Activated CD8-positive, alpha-beta memory T cell treated with anti-CD3 and anti-CD28 coated beads for 1 hour (primary cell): ENCODE data around the gene GLI2.

Experiments
- DNase-seq, 2 donors: peaks; one replicate each; pipeline ENCODE4 v3.0.0-alpha.2; 2020; ENCODE audit warnings: low read depth in 1 of 2; ENCODE audit errors: extremely low read depth in 1 of 2

The GLI2 gene

DNA sequence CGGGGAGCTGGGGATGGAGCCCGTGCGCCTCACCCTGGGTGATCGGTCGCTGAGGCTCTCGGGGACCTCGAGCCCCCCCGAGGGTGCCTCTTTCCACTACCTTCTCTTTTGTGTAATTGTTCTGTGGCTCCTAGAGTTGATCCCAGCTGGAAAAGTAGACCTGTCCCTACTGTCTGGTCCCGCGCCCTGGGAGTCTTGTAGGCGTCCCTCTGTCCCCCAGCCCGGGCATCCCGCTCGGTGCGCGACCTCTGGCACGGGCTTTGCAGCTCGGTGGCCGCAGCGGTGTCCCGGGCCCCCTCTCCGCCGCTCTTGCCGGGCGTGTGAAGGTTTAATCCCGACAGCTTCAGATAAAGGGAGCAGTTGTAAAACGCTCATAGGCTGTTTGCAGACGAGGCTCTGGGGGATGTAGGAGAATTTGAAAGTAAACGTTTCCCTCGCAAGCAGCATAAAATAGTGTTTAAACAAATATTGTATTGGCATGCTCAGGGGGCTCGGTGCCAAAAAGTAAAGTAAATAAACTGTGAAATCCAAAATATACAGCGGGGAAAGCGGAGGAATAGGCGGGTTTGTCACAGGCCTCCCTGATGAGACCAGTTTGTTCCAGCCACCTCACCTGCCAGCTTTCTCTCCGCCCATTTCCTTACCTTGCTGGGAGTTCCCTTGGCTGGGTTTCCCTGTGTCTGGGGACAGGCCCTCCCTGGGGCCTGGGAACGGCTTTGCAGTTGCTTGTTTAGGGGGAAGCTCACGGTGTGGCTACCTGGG lies 1.9 kb downstream of the GLI2 start:
- no peak for DNase-seq

DNA sequence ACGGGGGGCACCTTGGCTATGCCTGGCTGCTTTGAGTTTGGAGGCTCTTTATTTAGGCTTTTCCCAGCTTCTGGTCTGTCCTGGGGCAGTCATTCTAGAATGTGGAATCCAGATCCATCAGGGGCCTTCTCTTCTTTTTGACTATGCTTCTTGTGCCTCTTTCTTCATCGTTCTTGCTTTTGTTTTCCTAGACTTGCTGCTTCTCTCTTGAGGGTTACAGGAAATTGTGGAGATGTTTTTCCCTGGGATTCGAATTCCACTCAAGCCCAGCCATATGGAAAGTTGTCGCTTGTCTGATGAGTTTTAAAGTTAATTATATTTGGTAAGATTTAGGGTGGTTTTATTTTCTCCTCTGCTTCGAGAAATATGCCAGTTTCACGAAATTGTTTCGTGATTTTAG lies 2.4 kb downstream of the GLI2 start:
- DNase-seq, result no peak

DNA sequence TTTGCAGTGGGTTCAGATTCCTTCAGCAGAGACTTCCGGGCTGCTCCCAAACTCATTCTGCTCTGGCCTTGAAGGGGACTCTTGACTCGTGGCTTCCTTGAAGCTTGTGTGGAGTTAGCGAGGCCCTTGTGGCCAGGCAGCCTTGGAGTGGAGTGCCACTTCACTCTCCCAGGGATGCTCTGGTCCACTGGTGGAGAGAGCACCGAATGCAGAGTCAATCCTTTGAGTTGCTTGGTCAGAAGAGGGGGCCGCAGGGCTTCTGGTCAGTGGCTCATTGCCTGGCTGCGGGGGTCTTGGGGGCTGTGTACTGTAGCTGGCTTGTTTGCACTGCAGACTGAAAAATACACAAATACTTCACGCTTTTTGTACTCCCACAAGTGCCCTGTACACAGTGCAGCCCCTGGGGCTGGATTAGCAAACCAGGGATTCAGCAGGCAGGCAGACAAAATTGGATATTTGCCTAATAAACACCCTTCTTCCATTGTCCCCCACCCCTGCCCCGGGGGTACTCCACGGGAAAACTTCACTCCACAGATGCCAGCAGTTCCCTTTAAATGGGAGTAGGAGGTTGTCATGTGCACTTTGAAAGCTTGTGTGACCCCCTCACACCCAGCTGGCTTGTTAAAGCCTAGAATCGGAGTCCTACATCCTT lies 3.2 kb downstream of the GLI2 start:
- DNase-seq, result no peak

DNA sequence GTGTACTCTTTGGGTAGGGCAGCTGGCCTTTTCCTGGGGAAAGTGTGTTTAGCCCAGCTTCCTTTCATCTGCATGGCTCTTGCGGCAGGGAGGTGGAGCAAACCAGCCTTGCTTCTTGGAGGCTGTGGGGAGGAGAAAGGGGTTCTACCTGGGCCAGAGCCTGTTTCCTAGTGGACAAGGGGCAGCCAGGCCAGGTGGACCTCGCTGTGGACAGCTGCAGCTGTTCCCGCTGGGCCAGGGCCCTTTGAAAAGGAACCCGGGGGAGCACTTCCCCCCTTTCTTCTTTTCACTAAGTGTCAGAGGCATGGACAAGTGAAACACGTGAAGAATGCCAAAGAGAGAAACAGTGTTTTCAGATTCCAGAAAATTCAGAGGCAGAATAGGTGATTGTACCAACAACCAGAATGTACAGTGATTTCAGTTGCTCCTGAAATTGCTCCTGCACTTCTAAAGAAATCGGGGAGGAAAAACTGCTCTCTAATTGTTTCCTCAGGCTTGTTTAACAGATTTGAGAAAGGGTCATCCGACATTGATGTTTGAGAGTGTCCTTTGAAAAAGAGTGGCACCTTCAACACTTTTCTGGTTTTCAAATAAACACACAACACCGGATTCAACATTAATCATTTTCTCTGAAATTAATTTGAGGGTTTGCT lies 3.9 kb downstream of the GLI2 start:
- no peak for DNase-seq

DNA sequence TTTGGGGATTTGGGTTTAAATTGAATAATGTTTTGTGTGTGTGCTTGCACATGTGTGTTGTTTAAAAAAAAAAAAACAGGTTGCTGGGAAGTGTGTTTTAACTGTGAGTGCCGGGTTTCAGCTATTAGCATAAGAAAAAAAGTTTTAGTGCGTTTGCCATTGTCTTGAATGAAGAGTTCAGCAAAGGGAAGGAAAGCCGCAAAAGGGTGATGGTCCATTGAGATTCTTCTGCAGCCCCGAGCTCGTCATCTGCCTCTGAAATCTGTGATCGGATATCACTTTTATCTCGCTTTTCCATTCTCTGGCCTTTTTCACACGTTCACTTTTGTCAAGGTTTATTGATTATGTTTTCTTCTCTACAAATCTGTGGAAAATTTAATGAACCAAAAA lies 4.7 kb downstream of the GLI2 start:
- DNase-seq, result no peak

DNA sequence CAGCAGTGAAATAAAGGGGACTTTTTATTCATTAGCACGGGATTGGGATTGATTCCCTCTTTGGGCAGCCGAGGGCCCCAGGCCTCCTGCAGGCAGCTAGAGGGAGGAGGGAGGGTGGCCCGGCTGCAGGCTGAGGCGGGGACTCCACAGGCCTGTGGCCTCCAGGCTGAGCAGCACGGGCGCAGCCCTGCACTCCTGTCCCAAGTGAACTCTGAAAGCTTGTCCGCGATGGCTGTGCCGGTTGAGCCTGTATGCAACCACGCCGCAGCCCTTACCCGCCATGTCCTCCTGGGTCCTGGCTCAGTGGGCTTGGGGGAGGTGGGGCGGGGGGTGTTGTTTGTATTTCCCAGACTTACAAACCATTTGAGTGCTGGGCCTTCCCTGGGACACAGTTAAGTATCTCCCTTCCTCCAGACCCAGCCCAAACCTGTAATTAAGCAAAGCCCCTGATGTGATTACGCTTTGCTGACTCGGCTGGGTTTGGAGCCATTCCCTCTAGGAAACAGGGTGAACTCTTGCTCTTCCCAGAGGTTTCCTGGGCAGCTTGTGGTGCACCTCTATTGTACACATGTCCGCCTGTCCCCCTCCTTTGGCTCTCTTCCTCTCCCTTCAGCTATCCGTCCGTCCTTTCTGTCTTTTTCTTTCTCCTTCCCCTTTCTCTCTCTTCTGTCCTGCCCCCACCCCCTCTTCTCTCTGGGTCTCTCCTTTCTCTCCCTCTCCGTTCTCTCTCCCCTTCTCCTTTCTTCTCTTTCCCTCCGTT lies 5.3 kb downstream of the GLI2 start:
- DNase-seq, result no peak

DNA sequence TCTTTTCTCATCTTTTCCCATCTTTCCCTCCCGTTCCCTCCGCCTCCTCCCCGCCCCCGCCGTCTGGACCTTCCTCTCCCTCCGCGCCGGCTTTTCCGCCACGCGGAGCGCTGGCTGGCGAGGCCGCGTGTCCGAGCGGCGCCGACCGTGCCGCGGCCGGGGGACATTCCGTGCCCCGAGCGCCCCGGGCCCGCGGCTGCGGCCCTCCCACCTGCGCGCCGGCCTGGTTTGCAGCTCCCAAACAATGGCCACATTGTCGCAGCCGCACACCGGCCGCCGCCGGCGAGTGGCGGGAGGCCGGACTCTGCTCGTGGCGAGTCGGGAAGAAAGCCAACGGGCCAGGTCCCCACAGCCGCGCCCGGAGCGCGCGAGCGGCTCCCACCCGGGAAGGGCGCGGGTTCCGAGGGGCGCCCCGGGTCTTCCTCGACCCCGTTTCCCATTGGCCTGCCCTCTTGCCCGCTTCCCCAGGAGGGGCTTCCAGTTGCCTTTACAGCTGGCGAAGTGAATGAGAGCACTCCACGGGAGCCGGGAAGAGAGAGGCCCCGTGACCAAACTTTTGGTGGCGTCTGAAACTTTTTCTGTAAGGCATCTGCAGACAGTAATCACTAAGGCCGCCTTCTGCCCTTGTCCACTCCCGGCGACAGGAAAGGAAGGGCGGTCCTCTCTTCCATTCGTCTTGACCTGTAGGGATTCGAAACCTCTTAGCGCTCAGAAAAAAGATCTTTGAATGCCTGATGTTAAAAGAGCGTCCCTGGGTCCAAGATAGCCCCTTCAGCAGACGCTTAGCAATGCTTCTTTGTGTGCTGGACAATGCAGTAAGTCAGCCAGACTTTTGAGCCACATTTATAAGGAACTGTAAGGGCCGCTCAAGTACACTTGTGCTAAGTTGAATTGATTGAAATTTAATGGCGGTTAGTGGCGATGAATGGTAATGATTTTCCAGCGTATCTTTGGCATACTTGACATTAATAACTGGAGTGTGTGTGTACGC lies 6.2 kb downstream of the GLI2 start:
- no peak for DNase-seq

DNA sequence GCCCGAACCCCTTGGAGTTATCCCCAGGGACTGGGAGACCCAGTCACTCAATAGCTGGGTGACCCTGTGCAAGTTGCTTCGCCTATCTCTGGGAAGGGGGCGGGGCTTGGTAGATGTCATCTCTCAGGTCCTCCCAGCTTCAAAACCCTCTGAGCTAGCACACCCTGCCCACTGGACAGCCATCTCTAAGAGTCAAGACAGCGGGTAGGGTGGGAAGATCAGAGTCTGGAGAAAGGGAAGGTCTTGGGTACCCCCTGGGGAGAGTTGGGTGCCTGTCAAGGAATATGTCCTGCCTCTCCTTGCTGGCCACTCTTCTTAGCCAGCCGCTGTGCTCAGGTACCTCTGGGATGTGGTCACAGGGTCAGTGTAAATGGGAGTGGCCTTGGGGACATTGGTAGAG lies 8.0 kb downstream of the GLI2 start:
- no peak for DNase-seq

DNA sequence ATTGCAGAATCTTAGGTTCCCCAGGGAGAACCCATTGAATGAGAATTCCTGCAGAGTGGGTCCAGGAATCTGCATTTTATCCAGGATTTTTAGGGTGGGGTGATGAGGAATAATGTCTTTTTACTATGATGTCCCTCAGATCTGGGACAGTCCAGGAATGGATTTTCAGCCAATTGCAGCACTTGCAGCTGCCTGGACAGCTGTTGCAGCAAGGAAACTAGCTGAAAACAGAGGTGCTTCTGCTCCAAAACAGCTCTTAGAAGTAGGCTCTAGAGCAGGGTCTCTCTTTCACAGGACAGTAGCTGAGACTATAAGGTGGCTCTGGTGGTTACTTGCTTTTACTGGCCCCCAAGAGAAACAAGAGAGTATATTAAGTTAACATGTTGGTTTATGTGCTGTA lies 9.1 kb downstream of the GLI2 start:
- DNase-seq, result no peak

DNA sequence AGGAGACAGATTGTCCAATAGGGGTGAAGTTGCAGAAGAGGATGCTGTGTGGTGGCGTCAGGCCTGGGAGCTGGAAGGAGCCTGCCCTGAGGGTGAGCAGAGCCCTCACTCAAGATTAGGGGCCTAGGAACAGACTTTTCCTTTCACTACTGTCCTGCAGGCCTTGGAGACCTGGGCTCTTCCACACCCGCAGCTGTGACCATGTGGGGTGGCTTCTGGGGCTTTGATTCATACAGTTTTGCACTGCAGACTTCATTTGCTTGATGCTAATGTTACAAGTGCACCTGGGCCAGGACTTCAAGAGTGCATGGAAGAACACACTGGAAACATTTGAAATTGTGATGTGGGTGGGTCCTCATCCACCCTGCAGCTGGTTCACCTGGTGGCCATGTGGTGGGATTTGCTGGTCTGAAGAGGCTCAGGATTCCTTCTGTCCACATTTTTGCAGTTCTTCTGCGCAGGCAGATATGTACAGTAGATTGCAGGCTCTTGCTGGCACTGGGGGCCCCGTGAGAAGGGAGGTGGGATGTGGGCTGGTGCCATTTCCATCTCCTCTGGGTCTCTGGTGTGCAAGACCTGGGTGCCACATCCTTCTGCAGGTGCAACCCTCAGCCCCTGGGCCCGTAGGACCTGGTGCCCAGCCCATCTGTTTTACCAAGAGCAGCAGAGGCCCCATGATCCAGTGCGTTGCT lies 9.9 kb downstream of the GLI2 start:
- no peak for DNase-seq

DNA sequence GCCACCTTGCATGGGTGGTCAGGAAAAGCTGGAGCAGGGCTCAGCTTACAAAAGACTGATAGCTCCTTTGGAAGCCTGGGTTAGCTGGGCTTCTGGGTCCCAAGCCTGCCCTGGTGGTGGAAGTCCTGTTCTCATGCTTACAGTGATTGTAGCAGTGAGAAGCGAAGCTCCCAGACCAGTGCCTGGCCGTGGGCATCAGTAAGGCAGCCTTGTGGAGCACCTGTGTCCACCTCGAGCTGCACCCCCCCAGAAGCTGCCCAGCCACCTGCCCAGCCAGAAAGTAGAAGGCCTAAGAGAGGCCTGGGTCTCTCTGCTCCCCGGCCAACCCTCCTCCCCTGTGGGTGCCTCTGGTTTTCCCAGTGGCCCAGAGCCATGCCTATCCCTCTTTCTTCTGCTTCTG lies 10.5 kb downstream of the GLI2 start:
- no peak for DNase-seq

DNA sequence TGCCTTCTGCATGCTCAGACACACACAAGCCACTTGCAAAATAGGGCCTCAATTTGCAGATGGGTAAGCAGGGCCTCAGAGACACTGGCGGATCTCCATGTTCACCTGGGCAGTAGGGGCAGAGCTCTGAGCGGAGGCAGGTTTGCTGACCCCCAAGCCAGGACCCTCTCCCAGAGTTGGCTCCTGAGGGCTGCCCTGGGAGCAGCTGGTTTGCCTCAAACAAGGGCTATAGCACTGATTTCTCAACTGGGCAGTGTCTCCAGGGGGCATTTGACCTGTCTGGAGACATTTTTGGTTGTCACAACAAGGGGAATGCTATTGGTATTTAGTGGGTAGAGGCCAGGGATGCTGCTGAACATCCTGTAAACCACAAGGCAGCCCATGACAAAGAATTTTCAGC lies 11.6 kb downstream of the GLI2 start:
- DNase-seq, result no peak

DNA sequence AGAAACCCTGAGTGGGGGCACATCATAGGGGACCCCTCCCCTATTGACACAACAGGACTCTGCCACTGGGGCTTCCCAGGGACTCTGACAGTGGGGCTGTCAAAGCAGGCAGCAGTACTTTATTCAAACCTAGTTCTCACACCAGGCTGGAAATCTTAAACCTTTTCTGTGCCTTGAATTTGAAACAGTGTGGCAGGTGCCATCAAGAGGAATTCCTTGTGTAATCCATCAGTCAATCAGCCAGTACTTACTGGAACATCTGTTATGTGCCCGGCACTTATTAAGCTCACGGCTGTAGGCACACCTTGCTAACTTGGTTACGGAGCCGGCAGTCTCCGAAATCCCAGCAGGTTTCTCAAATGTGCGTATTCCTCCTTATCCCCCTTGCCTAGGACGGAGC lies 12.0 kb downstream of the GLI2 start:
- DNase-seq, result no peak

DNA sequence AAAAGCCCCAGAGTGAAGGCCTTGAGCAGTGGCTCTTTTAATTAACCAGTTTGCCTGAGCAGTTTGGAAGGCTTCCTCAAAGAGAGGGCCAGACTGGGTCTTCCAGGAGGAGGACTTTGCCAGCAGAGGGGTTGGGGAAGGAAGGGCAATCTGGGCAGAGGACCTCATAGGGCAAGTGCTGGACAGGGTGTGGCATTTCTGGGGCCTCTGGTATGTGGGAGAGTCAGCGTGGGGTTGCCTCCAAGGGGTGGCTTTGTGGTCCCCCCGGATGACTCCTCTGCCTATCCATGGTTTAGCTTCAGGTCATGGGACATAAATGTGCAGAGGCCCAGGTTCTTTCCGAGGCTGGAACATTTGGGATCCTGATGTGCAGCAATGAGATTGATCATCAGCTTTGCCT lies 12.6 kb downstream of the GLI2 start:
- DNase-seq, result no peak

DNA sequence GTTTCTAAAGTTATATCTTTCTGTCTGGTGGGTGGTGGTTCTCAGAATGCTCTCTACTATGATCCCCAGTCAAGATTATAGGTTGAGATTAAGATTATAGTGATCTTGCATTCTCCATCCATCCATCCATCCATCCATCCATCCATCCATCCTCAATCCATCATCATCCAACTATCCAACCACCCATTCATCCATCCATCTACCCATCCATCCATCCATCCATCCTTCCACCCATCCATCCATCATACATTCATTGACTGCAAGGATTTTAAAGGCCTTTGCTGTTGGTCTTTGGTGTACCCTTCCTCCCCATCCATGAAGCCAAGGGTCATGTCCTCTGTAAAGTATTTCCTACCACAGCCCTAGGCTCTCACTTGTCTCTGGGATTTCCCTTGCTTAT lies 13.1 kb downstream of the GLI2 start:
- no peak for DNase-seq

DNA sequence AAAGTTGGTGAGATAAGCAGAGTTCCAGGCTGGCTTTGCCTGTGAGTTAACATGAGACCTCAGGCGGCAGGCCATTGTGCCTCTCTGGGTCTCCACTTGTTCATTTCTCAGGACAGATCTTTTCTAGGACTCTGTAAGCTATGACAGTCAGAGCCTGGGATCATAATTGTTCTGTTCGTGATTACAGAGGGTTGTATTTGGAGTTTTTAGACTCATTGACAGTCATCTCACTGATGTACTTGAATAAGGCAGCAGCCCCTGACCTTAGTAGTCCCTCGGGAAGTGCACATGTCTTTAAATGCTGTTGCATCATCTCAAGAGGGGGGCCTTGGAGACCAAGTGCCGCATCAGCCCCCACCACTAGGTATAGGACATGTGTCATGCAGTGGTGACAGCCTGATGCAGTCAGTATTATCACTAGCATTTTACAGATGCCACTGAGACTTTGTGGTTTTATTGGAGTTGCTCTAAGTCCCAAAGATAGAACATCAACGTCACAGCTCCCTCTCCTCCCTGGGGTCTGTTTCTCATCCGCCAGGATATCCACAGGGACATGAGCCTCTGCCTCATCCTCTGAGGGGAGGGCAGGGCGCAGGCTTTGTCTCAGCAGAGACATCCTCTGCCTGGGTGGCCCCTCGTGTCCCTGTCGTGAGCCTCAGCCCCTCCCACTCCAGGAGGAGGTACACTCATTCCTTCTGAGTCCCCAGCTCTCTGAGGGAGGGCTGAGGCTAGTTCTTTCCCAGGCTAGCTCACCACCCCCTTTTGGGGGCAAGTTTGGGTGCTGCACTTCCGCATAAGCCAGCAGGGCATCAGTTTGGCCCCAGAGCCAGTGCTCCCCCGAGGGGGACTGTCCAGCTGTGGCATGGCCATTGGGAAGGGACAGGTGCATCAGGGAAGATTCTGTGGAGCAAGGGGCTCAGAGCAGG lies 14.1 kb downstream of the GLI2 start:
- no peak for DNase-seq

DNA sequence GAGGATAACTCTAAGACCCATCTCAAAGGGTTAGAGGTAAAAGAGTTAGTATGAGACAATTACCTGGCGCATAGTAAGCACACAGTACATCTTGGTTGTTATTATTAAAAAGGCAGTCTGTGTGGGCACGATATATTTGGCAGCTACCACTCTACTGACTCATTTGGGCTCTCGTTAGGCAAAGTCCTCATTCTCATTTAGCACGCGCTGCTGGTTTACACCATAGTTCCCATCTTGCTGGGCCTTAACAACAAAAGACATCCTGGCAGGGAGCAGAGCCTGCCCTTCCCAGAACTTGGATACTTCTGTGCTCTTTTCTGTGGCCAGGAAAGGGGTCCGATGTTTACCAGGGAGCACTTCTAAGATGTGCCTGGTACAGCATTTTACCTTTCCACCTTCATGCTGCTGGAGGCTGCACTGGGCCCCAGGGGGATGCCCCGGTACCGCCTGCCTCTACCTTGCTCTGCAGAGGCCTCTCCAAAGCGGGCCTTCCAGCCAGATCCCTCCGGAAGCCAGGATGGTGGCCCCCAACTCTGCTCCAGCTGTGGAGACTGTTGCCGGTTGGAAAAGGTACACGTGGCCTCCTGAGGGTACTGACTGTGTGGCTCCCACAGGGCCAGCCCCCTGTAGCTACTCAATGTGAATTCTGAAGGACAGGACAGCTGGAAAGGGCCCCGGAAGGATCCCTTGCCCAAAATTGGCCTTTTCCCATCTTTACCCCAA lies 15.0 kb downstream of the GLI2 start:
- no peak for DNase-seq

DNA sequence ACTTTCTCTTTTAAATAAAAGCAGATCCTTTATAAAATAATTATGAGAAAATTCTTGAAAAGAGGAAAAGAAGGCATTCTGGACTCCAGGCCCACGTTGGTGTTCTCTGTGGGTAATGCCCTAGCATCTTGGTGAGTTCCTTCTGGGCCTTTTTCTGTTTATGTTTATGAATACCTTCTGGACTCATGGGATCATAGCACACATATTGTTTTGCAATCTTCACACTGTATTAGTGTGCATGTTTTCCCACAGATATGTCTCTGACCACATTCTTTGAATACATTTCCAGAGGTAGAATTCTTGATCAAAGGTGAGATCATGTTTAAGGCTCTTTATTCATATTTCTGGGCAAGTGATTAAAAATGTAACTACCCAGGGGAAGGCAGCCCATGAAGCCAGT lies 15.9 kb downstream of the GLI2 start:
- no peak for DNase-seq
